ENCODE measurements around the gene CHMP4A. TPM values are rescaled to one million over a fixed set of nuclear protein-coding genes. Genes with fewer than 3 reads are reported as not detected.

The CHMP4A gene, protein sequence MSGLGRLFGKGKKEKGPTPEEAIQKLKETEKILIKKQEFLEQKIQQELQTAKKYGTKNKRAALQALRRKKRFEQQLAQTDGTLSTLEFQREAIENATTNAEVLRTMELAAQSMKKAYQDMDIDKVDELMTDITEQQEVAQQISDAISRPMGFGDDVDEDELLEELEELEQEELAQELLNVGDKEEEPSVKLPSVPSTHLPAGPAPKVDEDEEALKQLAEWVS
- total RNA-seq = 53.5 TPM

DNA sequence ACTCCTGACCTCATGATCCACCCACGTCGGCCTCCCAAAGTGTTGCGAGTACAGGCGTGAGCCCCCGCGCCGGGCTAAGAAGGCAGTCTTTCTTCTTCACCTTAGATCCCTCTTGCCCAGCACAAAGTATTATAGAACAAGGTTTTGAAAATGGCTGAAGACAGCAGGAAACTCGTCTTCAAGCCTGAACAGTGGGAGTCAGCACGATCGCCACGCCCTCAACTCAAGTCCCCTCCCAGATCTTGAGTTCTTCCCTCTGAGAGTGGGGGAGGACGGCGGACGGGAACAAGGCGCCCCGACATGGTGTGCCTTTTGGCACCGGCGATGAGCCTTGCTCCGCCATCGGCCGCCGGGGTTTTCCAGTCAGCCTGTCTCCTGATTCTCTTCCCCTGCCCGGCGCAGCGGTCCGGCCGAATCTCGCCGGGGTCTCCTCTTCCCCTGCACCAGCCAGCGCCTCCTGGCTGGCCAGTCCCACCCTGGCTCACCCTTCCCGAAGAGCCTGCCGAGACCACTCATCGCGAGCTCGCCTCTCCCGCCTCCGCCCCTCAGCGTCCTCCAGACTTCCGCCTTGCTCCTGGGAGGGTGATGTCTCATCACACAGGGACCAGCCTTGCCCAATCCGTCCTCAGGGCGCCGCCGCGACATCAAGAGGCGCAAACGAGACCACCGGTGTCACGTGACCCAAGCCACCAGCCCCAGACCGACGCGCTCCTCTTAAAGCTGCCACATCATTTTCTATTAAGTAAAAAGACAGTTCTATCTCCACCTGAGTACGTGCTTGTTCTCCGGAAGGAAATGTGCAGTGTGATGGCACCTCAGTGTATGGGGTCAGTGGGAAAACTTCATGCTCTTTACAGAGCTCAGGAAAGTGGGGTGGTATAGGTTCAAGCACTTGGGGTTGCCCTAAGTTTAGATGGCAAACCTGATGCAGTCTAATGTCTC is at the start of gene CHMP4A:
TSS of gene CHMP4A (minus strand) at position 565 of the 942 bp plus-strand sequence. CDS start at position 516, 49 bp downstream.

DNA sequence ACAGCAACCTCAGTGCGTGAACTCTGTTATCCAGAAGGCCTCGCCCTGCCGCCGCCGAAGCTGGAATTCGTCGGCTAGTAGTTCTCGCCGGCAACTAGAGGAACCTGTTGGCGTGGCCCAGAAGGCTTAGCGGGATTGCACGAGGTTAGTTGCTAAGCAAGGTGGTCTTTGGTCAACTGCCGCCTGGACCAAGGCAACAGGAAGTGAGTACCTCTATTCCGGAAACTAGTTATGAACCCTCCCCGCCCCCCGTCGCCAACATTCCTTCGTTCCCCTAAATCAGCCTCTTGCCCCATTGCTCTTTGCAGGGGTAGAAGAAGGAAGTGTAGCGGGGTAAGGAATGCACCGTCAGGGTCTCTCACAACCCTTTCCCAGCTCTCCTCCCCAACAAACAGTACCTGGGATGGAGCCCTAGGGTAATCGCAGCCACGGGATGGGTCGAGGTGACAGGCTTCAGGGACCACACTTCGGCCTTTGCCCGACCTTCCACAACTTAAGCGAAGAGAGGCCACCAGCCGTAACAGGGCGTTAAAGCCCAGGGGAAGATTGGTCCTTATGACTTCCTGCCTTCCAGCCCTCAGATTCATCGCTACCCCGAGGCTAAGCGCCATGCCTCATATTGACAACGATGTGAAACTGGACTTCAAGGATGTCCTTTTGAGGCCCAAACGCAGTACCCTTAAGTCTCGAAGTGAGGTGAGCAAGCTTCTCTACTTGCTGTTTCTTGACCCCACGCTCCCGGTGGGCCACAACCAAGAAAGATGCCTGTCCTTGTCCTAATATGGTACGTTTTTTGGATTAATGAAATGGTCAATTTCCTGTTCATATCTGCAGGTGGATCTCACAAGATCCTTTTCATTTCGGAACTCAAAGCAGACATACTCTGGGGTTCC is 19.6 kb upstream of the CHMP4A start, which contains the start of gene GMPR2:
TSS of gene GMPR2 (plus strand) at position 285 of the 893 bp plus-strand sequence. CDS start at position 610, 325 bp downstream.

DNA sequence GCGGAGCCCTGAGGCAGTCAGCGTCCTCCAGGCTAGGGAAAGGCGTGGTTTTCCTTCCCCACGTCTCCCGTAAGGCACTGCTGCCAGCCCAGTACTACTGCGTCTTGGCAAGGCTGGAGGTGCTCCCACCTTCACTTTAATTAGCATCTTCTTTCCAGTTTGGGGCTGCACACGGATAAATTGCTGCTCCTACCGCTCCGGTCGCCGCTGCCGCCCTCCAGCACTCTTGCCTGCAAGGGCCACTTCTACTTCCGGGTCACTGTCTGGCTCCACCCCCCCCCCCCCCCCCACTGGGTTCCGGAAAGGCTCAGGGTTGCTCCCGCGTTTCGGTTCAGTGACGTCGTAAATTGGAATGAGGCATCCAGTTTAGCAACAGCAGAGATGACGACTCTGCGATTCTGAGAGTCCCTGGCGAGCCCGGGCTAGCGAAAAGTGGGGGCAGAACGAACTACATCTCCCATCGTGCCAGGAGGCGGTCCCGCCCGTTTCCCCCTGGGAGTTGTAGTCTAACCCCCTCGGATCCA is 18.9 kb upstream of the CHMP4A start, which contains the start of gene NEDD8:
TSS of gene NEDD8 (minus strand) at position 247 of the 524 bp plus-strand sequence. CDS start at position 147, 100 bp downstream.

DNA sequence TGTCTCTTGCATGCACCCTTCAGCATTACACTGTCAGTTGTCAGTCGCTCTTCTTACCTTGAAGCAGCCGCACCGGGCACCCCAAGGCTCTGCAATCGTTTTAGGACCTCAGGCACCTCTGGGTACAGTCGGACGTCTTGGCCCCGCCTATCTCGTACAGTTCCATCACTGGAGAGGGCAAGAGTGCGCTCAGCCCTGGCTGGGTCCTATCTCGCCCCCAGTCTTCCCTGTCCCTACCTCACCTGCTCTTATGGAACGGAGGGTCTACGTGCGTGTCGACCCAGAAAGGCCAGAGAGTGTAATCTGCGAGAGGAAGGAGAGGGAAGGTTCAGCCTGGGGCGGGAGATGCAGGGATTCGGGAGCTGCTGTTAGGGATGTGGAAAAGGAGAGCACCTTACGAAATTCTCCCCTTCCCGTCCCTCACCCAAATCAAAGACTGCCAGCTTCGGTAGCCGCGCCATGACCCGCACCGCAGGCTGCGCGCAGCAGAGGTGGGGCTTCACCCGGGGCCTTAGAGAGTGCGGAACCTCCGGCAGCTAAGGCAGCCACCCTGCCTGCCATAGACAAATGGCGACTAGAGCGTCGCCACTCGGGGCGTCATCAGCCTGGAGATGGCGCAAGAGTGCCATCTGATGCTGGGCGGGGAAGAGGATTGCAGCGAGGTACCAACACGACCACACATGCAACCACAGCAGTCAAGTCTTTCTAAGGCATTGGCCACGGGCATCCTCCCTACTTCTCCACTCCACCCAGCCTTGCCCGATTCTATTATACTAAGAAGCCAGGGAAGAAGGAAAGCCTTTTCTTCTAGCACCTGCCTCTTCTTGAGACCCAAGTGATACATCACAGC is 2.4 kb upstream of the CHMP4A start, which contains the start of gene MDP1:
TSS of gene MDP1 (minus strand) at position 572 of the 850 bp plus-strand sequence. CDS start at position 461, 111 bp downstream.

DNA sequence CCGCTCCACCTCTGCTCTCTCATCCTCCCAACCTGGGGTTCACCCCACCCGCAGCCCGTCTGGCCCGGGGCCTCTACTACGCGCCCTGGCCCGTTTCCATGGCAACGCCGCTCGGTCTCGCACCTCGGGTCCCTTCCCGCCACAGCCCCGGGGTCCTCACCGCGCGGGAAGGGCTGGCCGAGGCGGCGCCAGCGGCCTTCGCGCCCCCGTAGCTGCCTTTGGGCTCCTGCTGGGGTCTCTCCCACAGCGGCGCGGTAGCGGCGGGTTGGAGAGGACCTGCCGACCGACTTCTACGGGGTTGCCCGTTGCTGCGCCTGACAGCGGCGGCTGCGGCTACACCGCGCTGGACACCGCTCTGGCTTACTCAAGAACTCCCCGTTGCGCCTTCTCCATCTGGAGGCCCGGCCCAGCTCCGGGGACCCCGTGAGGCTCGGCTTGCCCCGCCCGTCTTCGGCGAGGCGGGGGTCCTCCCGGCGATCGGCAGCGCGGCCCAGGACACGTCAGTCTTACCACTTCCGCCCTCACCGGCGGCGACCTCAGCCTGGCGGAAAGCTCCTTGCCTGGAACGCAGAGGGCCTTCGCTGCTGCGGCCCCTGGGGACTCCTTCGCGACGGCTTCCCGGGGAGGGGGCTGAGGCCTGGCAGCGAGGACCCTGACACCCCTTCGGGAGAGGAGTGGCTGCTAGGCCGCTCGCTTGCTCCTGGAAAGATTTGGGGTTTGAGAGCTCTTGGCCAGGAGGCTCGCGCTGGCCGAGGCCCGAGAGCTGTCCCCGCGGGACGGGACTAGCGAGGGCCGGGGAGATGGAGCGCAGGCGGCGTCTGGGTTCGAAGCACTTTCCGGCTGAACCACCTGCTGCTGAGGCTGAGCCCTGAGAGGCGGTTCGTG is 17.9 kb downstream of the CHMP4A start, which contains the start of gene TM9SF1:
TSS of gene TM9SF1 (minus strand) at position 256 of the 885 bp plus-strand sequence. CDS start 422 bp downstream, outside the sequence.

DNA sequence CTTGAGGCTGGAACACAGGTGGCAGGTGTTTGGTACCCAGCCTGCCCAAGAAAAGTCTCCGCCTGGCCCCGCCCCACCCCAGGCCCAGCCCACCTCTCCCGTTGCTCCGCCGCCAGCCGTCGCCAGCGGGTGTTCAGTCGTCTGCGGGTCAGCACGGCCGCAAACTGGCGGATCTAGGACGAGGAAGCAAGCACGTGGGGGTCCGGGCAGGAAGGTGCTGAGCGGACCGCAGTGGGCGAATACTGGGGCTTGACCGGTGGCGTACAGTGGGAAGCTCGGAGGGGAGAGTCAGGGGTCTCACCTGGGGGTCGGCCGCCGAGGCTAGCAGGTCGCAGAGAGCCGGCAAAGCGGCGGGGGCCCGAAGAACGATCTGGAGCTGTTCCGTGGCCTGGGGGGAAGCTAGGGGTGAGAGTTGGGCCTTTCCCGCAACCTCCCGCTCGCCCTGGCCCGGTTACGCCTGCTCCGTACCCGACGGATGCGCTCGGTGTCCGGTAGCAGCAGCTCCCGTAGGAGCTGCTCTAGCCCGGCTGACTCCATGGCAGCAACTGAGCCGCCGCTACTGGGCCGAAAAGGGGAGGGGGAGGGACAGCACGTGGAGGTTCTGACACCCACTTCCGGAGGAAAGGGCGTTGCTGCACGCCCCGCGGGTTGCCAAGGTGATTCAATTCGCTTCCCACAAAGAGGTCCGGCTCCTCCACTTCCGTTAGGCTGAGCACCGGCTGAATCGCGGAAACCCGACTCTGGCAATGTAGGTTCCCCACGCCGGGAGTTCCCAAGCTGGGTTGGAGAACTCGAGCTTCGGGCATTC is 24.8 kb downstream of the CHMP4A start, which contains the start of gene IPO4:
TSS of gene IPO4 (minus strand) at position 566 of the 808 bp plus-strand sequence. CDS start at position 537, 29 bp downstream.

DNA sequence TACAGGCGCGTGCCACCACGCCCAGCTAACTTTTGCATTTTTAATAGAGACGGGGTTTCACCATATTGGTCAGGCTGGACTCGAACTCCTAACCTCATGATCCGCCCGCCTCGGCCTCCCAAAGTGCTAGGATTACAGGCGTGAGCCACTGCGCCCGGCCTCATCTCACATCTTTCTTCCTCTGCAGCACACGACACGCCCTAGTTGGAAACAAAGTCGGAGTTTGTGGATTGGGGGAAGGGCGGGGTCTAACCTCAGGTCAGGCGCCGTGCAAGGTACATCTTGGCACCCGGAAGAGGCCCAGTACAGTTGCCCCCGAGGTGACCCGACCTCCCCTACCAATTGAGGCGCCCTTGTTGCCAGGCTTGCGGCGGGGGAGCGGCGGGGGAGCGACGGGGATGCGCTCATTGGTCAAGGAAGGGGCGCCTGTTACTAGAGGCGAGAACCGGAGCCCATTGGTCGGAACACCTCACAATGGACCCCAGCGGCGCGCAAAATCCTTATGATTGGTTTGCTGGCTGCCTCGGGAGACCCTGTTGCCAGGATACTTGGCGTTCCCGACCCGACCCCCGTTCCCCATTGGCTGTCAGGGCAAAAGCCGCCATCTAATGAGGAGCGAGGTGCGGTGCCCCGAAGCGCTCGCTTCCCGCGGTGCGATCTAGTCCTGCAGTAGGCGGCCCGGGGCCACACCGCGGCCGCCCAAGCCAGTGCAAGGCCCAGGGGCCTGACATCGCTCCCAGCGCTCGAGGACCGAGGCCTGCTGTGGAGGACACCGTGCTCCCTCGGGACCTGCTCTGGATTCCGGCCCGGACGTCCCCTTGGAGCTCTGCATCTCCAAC is 41.6 kb downstream of the CHMP4A start, which contains the start of gene REC8:
TSS of gene REC8 (plus strand) at position 659 of the 839 bp plus-strand sequence. CDS start 473 bp downstream, outside the sequence.

DNA sequence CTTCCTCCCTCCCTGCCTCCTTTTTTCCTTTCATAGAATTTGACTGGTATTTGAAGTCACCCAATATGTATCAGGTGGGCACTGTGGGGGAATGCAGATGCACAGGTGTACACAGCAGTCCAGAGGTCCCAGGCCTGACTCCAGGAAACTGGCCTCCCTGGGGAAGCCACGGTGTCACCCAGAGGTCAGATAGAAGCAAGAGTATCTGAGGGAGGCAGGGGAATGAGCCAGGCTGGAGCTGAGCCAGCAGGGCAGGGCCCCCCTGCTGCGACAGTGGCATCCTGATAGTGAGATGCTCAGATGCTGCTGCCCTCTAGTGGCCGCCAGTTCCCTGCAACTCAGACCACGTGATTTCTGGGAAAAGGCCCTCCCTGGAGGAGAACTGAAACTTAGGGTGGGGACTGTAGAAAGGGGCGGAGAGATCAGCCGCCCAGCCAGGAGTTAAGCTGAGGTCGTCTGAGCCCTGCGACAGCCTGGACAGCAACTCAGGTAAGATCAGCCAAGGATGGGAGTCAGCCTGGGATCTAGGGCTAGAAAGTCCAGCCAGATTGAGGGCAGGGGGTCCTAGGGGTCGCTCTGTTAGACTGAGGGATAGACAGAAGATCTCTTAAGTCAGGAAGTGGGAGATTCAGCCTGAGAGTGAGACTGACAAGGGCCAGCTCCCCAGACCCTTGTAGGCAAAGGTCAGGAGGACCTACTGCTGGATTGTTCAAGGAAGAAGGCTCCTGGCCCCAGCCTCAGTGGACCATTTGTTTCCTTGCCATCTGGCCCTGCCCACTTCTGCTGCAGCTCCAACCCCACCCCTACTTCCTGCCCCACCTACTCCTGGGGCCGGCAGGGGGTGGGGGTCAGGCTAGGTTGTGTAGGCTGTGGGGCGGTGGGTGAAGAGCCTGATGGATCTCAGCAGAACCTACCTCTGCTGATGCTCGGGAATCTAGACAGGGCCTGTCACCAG is 52.2 kb downstream of the CHMP4A start, which contains the start of gene IRF9:
TSS of gene IRF9 (plus strand) at position 416 of the 955 bp plus-strand sequence. CDS start 880 bp downstream, outside the sequence.

Other genes starting within 250 kb of the CHMP4A start
- 7.7 TPM for gene DHRS4L2, start 224.6 kb downstream of the CHMP4A start, total RNA-seq
- 7.8 TPM for gene CARMIL3, start 161.5 kb downstream of the CHMP4A start, total RNA-seq
- 5.9 TPM for gene CPNE6, start 141.9 kb downstream of the CHMP4A start, total RNA-seq
- 11.2 TPM for gene PCK2, start 119.2 kb downstream of the CHMP4A start, total RNA-seq
- 67.2 TPM for gene DCAF11, start 98.7 kb downstream of the CHMP4A start, total RNA-seq
- gene NRL, start 98.5 kb downstream of the CHMP4A start, total RNA-seq = 394 TPM
- 11.4 TPM for gene FITM1, start 82.8 kb downstream of the CHMP4A start, total RNA-seq
- gene PSME1, start 77.3 kb downstream of the CHMP4A start, total RNA-seq = 58.5 TPM
- gene EMC9, start 71.9 kb downstream of the CHMP4A start, total RNA-seq = 15.1 TPM
- 28.6 TPM for gene PSME2, start 66.9 kb downstream of the CHMP4A start, total RNA-seq
- gene RNF31, start 66.0 kb downstream of the CHMP4A start, total RNA-seq = 72.5 TPM
- 35.1 TPM for gene IRF9, start 52.2 kb downstream of the CHMP4A start, total RNA-seq
- gene REC8, start 41.4 kb downstream of the CHMP4A start, total RNA-seq = 22.4 TPM
- gene IPO4, start 24.7 kb downstream of the CHMP4A start, total RNA-seq = 19.1 TPM
- 58.9 TPM for gene TM9SF1, start 18.0 kb downstream of the CHMP4A start, total RNA-seq
- gene TSSK4, start 7.8 kb downstream of the CHMP4A start, total RNA-seq = not detected
- 20.5 TPM for gene MDP1, start 2.6 kb upstream of the CHMP4A start, total RNA-seq
- 61.8 TPM for gene NEDD8, start 18.9 kb upstream of the CHMP4A start, total RNA-seq
- gene GMPR2, start 19.4 kb upstream of the CHMP4A start, total RNA-seq = 62.6 TPM
- gene TINF2, start 29.1 kb upstream of the CHMP4A start, total RNA-seq = 44.8 TPM
- gene TGM1, start 49.7 kb upstream of the CHMP4A start, total RNA-seq = 6.2 TPM
- 26.6 TPM for gene RABGGTA, start 58.1 kb upstream of the CHMP4A start, total RNA-seq
- gene DHRS1, start 86.3 kb upstream of the CHMP4A start, total RNA-seq = 19.4 TPM
- gene NOP9, start 86.4 kb upstream of the CHMP4A start, total RNA-seq = 21.8 TPM
- 17.5 TPM for gene CIDEB, start 94.5 kb upstream of the CHMP4A start, total RNA-seq
- gene LTB4R2, start 96.7 kb upstream of the CHMP4A start, total RNA-seq = 6.9 TPM
- 2.7 TPM for gene LTB4R, start 98.0 kb upstream of the CHMP4A start, total RNA-seq
- gene ADCY4, start 121.6 kb upstream of the CHMP4A start, total RNA-seq = 13.0 TPM
- gene RIPK3, start 126.5 kb upstream of the CHMP4A start, total RNA-seq = 4.4 TPM
- 67.8 TPM for gene NFATC4, start 154.7 kb upstream of the CHMP4A start, total RNA-seq
- gene NYNRIN, start 185.5 kb upstream of the CHMP4A start, total RNA-seq = 47.5 TPM
- gene CBLN3, start 216.2 kb upstream of the CHMP4A start, total RNA-seq = 2.0 TPM
- 58.6 TPM for gene KHNYN, start 216.5 kb upstream of the CHMP4A start, total RNA-seq
- gene SDR39U1, start 229.3 kb upstream of the CHMP4A start, total RNA-seq = 32.4 TPM